OCI-LY3 (cell line): ENCODE results near the gene MND1.

Experiments used
- EZH2phosphoT487 ChIP-seq: fragments of 200-600 bp; shearing (Covaris generic); IDR thresholded peaks from 2 replicates; pipeline ENCODE4 v1.6.1; 2018; ENCODE audit warnings: antibody characterized with exemption, mixed run types, low read depth
- TF ChIP-seq, protein P1 (sequence below): fragments of 200-600, 300-600 bp; sonication (generic); IDR thresholded peaks from 2 replicates; pipeline ENCODE4 v1.5.1; 2014; ENCODE audit warnings: antibody characterized with exemption, low read length, low read depth

DNA sequence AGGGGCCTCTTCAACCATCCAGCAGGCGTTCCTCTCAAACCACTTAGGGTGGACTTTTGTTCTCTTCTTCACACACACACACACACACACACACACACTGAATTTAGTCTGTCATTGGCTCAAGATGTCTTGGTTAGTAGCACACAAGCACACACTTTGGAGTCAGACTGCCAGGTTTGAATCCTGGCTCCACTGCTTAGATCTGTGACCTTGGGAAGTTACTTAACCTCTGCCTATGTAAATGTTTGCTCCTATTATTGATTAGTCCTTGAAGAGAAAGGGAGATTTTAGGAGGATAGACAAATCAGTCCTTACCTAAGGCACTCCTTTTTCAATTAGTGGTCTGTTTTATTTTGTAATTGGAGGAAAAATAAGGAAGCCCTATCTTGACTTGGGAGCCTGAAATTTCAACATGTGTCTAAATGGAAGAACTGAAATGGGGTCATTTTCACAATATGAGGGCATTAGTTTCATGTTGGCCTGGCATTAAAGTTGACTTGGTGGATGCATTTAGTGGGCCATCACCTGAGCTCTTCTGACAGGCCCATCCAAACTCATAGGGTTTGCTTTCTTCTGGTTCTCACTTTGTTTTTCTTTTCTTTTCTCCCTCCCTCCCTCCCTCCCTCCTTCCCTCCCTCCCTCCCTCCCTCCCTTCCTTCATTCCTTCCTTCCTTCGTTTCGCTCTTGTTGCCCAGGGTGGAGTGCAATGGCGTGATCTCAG lies 108.3 kb downstream of the MND1 start:
- TF ChIP-seq EZH2phosphoT487 = no peak
- TF ChIP-seq, protein P1, sequence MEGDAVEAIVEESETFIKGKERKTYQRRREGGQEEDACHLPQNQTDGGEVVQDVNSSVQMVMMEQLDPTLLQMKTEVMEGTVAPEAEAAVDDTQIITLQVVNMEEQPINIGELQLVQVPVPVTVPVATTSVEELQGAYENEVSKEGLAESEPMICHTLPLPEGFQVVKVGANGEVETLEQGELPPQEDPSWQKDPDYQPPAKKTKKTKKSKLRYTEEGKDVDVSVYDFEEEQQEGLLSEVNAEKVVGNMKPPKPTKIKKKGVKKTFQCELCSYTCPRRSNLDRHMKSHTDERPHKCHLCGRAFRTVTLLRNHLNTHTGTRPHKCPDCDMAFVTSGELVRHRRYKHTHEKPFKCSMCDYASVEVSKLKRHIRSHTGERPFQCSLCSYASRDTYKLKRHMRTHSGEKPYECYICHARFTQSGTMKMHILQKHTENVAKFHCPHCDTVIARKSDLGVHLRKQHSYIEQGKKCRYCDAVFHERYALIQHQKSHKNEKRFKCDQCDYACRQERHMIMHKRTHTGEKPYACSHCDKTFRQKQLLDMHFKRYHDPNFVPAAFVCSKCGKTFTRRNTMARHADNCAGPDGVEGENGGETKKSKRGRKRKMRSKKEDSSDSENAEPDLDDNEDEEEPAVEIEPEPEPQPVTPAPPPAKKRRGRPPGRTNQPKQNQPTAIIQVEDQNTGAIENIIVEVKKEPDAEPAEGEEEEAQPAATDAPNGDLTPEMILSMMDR = no peak
